ENCODE measurements around the gene LRRC10B.

Gene LRRC10B

DNA sequence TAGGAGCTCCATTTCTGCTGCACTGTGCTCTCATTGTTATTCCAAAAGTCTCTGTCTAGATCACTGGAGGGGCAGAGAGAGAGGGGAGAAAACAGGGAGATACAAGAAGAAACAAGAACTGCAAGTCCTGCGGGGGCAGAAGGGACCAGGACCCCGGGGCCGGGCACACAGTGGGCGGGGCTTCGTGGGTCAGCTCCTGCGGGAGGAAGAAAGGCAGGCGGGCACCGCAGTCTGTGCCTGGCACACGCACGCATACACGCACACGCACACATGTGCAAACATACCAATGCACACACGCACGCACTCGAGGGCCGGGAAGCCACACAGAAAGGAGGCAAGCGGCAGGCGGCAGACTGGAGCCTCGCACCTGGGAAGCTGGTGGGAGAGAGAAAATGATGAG lies 38.7 kb downstream of the LRRC10B start:
- Histone ChIP-seq H3K27me3 (ENCODE audit: control insufficient read depth in 1 of 2, insufficient read depth in 2 of 2, low read length in 2 of 2) (peaks cover 16 to 36% of the 10 kb centered on the region in 2 donors), H3K36me3 (ENCODE audit: control insufficient read depth in 2 of 2, insufficient read depth in 2 of 2, low read length in 2 of 2) (no peaks in the 10 kb centered on the region)

DNA sequence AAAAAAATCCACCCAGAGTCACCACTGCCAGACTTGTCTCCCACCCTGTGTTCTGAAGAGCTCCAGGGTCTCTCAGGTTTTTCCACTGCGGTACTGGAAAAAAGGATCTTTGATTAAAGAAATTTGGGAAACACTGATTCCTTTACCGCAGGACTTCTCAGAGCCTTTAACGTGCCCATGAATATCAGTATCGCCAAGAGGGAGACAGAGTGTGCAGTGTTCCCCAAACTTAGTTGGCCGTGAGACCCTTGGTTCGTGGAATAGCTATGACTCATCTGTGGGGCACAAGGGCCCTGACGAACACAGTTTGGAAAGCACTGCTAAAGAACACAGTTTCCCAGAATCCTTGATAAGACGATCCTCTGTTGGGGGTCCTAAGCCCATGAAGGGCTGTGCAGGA lies 40.6 kb downstream of the LRRC10B start:
- Histone ChIP-seq H3K27me3 (ENCODE audit: control insufficient read depth in 1 of 2, insufficient read depth in 2 of 2, low read length in 2 of 2) (peaks cover 30 to 48% of the 10 kb centered on the region in 2 donors), H3K9ac (ENCODE audit: low read length in 2 of 2) (no peak overlapping the region), H3K27ac (ENCODE audit: low read length) (no peak overlapping the region), H3K4me1 (ENCODE audit: control insufficient read depth, insufficient read depth, low read length) (peaks cover 3% of the 10 kb centered on the region), H3K4me3 (ENCODE audit: low read length in 2 of 2) (no peak overlapping the region), H3K9me3 (ENCODE audit: control insufficient read depth in 2 of 2, low read length in 2 of 2) (no peaks in the 10 kb centered on the region), H3K36me3 (ENCODE audit: control insufficient read depth in 2 of 2, insufficient read depth in 2 of 2, low read length in 2 of 2) (no peaks in the 10 kb centered on the region)

More for the DNA sequence above, 38.7 kb downstream of the LRRC10B start:
- no peak overlapping the region for H3K27ac ChIP-seq (ENCODE audit: low read length)
- H3K4me3 ChIP-seq (ENCODE audit: low read length in 2 of 2) = no peak overlapping the region
- no peaks in the 10 kb centered on the region for H3K9me3 ChIP-seq (ENCODE audit: control insufficient read depth in 2 of 2, low read length in 2 of 2)
- peaks cover 3% of the 10 kb centered on the region for H3K4me1 ChIP-seq (ENCODE audit: control insufficient read depth, insufficient read depth, low read length)
- no peak overlapping the region for H3K9ac ChIP-seq (ENCODE audit: low read length in 2 of 2)

DNA sequence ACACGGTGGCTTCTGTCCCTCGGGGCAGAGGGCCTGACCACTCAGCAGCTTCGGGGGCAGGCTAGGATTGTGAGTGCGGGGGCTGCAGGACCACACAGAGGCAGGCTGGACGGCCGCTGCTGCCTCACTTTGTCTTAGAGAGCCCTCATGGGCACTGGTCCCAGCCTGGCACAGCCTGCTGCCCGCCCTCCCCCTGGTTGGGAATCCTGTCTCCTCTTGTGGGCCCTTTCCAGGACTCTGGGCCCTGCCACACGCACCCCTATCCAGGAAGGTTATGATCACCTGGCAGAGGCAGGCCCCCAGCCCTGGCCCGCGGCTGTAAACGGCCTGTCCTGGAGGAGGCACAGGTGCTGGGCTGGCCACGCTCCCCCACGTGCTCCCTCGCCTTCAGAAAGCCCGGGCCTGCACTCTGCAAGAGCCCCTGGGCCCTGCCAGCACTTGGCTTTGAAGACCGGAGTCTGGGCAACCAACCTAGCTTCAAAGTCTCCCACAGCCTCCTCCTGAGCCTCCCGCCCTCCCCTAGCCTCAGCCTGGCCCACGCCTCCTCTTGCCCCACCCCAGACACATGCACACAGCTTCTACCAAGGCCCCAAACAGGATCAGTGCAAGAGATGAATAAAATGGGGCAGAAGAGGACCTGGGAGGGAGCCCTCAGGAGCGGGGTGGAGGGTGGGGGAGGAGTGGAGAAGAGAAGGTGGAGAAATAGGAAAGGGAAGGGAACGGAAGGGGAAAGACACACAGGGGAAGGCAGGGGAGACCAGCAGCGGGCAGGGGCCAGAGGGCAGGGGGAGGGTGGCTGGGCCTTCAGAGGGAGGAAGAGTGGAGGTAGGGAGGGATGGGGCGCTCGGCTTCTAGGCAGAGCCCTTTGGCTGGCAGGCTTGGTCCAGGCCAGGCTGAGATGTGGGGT lies 41.4 kb downstream of the LRRC10B start:
- H3K9ac ChIP-seq (ENCODE audit: low read length in 2 of 2) = no peak overlapping the region
- peaks cover 36 to 52% of the 10 kb centered on the region in 2 donors for H3K27me3 ChIP-seq (ENCODE audit: control insufficient read depth in 1 of 2, insufficient read depth in 2 of 2, low read length in 2 of 2)
- H3K4me1 ChIP-seq (ENCODE audit: control insufficient read depth, insufficient read depth, low read length) = peaks cover 3% of the 10 kb centered on the region
- H3K27ac ChIP-seq (ENCODE audit: low read length) = no peak overlapping the region
- no peak overlapping the region for H3K4me3 ChIP-seq (ENCODE audit: low read length in 2 of 2)
- no peaks in the 10 kb centered on the region for H3K36me3 ChIP-seq (ENCODE audit: control insufficient read depth in 2 of 2, insufficient read depth in 2 of 2, low read length in 2 of 2)
- no peaks in the 10 kb centered on the region for H3K9me3 ChIP-seq (ENCODE audit: control insufficient read depth in 2 of 2, low read length in 2 of 2)

DNA sequence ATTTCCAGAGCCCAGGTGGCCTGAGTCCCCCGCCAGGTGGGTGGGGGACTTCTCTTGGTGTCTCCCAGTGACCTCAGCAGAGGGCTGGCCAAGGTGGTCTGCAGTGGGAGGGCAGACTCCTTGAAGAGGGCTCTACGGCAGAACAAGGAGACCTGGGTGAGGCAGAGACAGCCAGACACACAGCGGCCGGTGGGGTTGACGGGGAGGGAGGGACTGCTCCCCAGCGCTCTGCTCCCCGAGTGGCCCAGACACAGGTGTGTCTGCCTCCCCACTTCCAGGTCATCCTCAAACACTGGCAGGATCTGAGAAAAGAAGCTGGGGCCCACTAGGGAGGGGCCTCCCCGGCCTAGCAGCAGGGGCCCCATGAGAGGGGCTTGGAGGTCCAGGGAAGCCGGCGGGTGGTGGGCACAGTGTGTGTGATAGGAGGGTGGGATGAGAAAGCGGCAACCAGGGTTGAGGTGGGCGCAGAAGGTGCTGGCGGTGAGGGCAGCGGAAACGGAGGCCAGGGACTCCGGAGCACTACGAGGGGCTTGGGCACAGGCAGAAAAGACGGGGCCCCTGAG lies 42.2 kb downstream of the LRRC10B start:
- no peaks in the 10 kb centered on the region for H3K36me3 ChIP-seq (ENCODE audit: control insufficient read depth in 2 of 2, insufficient read depth in 2 of 2, low read length in 2 of 2)
- peaks cover 35 to 52% of the 10 kb centered on the region in 2 donors for H3K27me3 ChIP-seq (ENCODE audit: control insufficient read depth in 1 of 2, insufficient read depth in 2 of 2, low read length in 2 of 2)
- H3K4me3 ChIP-seq (ENCODE audit: low read length in 2 of 2) = no peak overlapping the region
- H3K9ac ChIP-seq (ENCODE audit: low read length in 2 of 2) = no peak overlapping the region
- no peak overlapping the region for H3K27ac ChIP-seq (ENCODE audit: low read length)
- H3K9me3 ChIP-seq (ENCODE audit: control insufficient read depth in 2 of 2, low read length in 2 of 2) = no peaks in the 10 kb centered on the region
- peaks cover 7% of the 10 kb centered on the region for H3K4me1 ChIP-seq (ENCODE audit: control insufficient read depth, insufficient read depth, low read length)

DNA sequence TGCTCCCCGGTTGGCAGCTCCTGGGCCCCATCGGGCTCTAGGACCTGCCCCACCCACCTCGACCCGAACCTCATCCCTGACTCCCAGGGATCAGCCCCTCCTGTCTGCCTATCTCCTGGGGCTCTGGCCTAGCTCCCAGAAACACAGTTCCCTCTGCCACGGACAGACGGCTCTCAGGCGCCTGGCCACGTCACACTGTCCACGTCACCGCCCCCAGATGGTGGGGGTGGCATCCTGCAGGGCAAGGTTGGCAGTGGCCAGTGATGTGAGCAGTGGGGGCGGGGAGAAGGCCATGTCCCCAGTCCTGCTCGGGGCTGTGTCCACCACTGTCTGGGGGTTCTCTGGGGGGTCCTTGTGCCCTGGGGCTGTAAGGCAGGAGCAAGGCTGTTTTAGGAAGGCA lies 43.1 kb downstream of the LRRC10B start:
- H3K27ac ChIP-seq (ENCODE audit: low read length) = no peak overlapping the region
- no peak overlapping the region for H3K4me3 ChIP-seq (ENCODE audit: low read length in 2 of 2)

DNA sequence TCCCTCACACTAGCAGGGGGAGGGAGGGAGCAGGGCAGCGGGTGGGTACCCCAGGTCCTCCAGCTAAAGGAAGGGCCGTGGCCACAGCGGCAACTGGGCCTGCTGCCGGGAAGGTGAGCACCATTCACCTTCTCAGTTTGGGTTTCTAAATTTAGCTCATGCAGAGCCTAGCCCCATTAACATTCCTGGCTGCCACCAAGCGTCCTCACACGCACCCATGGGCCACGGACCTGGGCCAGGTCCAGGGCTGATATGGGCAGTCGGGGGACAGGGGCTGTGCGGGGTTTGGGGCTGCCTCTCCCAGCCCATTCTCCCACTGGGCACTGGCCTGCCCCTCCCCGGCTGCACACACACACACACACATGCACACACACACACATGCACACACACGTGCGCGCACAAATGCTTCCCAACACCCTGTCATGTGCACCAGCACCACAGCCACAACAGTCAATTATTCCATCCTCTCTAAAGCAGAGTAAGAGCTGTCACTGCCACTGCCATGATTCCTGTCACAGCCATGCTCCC lies 43.6 kb downstream of the LRRC10B start:
- H3K27me3 ChIP-seq (ENCODE audit: control insufficient read depth in 1 of 2, insufficient read depth in 2 of 2, low read length in 2 of 2) = peaks cover 44 to 56% of the 10 kb centered on the region in 2 donors
- no peak overlapping the region for H3K27ac ChIP-seq (ENCODE audit: low read length)
- H3K4me1 ChIP-seq (ENCODE audit: control insufficient read depth, insufficient read depth, low read length) = peaks cover 8% of the 10 kb centered on the region
- no peak overlapping the region for H3K9ac ChIP-seq (ENCODE audit: low read length in 2 of 2)
- H3K9me3 ChIP-seq (ENCODE audit: control insufficient read depth in 2 of 2, low read length in 2 of 2) = no peaks in the 10 kb centered on the region
- no peaks in the 10 kb centered on the region for H3K36me3 ChIP-seq (ENCODE audit: control insufficient read depth in 2 of 2, insufficient read depth in 2 of 2, low read length in 2 of 2)
- H3K4me3 ChIP-seq (ENCODE audit: low read length in 2 of 2) = no peak overlapping the region

More for the DNA sequence above, 43.1 kb downstream of the LRRC10B start:
- peaks cover 43 to 57% of the 10 kb centered on the region in 2 donors for H3K27me3 ChIP-seq (ENCODE audit: control insufficient read depth in 1 of 2, insufficient read depth in 2 of 2, low read length in 2 of 2)
- H3K4me1 ChIP-seq (ENCODE audit: control insufficient read depth, insufficient read depth, low read length) = peaks cover 8% of the 10 kb centered on the region
- no peak overlapping the region for H3K9ac ChIP-seq (ENCODE audit: low read length in 2 of 2)
- H3K9me3 ChIP-seq (ENCODE audit: control insufficient read depth in 2 of 2, low read length in 2 of 2) = no peaks in the 10 kb centered on the region
- no peaks in the 10 kb centered on the region for H3K36me3 ChIP-seq (ENCODE audit: control insufficient read depth in 2 of 2, insufficient read depth in 2 of 2, low read length in 2 of 2)

DNA sequence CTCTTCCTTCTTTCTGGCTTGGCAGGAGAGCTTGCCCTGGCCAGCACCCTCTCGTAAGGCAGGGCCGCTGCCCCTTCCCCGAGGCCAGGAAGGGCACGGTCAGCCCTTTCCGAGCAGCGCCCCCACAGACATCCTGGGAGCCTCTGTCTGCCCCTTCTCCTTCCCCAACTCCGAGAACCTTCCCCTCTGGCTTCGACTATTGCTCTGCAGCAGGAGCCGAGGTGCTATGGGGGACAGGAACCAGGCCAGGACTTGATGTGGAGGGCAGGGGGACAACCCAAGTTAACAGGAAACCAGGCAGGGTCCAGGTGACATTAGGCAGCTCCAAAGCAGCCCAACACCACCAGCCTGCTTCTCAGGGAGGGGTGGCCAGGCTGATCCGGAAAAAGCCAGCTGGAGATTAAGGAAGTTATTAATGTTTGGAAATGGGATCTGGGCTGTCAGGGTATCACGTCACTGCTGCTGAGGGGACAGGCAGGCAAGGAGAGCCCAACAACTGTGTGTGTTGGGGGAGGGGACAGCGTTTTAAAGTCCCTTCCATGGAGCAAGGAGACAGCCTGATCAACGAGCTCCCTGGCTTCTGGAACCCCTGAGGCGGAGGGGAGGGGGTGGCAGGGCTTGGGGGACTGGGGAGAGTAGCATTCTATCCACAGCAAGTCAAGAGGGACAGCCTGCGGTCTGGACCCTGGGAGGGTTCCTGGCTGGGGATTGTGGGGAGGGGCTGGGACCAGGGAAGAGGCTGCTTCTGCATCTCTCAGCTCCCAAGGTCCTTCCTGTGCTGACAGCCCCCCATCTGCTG lies 45.0 kb downstream of the LRRC10B start:
- no peak overlapping the region for H3K4me3 ChIP-seq (ENCODE audit: low read length in 2 of 2)
- H3K36me3 ChIP-seq (ENCODE audit: control insufficient read depth in 2 of 2, insufficient read depth in 2 of 2, low read length in 2 of 2) = no peaks in the 10 kb centered on the region
- no peaks in the 10 kb centered on the region for H3K9me3 ChIP-seq (ENCODE audit: control insufficient read depth in 2 of 2, low read length in 2 of 2)
- H3K4me1 ChIP-seq (ENCODE audit: control insufficient read depth, insufficient read depth, low read length) = peaks cover 8% of the 10 kb centered on the region
- no peak overlapping the region for H3K9ac ChIP-seq (ENCODE audit: low read length in 2 of 2)
- no peak overlapping the region for H3K27ac ChIP-seq (ENCODE audit: low read length)
- peaks cover 46 to 51% of the 10 kb centered on the region in 2 donors for H3K27me3 ChIP-seq (ENCODE audit: control insufficient read depth in 1 of 2, insufficient read depth in 2 of 2, low read length in 2 of 2)

DNA sequence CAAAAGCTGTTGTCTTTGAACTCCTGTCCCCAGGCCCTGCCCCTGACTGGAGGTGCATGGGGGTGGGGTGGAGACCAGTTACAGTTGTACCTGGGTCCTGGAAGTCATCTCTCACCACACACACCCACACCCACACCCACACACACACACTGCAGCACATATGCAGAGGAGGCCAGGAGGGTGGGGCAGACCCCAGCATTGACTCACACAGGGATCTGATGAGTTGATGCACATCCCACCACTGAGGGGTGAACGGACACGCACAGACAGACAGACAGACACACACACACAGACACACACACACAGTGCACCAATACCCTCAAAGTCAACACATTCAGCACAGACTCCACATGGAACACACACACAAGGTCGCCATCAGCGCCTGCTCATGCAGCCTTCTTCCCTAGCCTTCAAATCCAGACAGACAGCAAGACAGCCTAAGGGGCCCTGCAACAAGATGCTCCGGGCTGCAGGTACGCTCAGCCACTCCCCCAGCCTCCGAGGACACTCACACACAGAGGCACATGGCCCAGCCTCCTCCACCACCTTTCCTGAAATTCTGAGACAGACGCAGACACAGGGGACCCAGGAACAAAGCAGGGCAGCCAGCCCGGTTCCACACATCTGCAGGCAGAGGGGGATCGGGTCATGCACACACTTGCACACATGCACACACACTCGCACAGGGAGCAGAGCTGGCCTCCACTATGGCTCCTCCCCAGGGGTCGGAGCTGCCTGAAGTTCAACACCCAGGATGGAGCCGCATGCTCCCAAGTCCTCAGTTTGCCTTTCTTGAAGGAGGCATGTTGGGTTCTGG lies 45.8 kb downstream of the LRRC10B start:
- H3K36me3 ChIP-seq (ENCODE audit: control insufficient read depth in 2 of 2, insufficient read depth in 2 of 2, low read length in 2 of 2) = no peaks in the 10 kb centered on the region
- no peaks in the 10 kb centered on the region for H3K9me3 ChIP-seq (ENCODE audit: control insufficient read depth in 2 of 2, low read length in 2 of 2)
- H3K27me3 ChIP-seq (ENCODE audit: control insufficient read depth in 1 of 2, insufficient read depth in 2 of 2, low read length in 2 of 2) = peaks cover 45 to 51% of the 10 kb centered on the region in 2 donors
- H3K4me1 ChIP-seq (ENCODE audit: control insufficient read depth, insufficient read depth, low read length) = peaks cover 8% of the 10 kb centered on the region
- H3K27ac ChIP-seq (ENCODE audit: low read length) = no peak overlapping the region
- H3K4me3 ChIP-seq (ENCODE audit: low read length in 2 of 2) = no peak overlapping the region
- H3K9ac ChIP-seq (ENCODE audit: low read length in 2 of 2) = no peak overlapping the region

DNA sequence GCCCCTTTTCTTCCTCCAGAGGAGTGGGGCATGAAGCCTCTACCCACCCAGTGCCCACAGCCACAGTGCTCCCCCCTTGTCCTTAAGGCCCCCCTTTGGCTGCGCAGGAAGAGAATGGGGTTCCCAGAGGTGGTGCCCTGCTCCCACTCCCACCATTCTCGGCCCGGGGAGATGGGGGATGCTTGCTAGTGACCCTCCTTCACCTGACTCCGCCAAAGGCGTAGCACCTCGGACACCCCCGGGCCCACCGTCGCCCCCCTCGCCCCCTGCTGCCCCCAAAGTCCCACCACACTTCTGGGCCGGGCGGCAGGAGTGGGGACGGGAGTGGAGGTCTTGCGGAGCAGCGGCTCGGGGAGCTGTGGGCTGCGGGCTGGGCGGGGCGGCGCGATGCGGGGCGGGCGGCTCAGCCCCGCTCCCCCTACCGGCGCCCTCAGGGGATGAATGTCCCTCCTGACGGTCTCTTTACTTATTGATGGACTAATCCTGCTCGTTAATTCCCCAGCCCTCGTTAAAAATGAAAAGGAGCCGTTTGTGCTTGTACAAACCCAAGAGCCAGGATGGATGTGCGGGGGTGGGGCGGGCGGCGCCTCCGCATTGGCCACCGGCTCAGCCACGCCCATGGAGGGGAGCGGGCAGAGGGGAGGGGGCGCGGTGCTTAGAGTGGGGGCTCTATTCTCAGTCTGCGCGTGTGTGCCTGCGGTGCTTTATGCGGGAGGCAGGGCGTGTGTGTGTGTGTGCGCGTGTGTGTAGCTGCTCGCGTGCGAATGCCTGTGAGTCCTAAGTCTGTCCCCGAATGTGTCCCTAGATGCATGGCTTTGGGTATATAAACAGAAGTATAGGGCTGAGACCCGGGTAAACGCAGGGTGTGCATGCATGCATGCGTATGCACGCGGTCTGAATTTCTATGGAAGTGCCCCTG lies 46.8 kb downstream of the LRRC10B start:
- Histone ChIP-seq H3K27me3 (ENCODE audit: control insufficient read depth in 1 of 2, insufficient read depth in 2 of 2, low read length in 2 of 2) (peaks cover 45 to 48% of the 10 kb centered on the region in 2 donors), H3K4me3 (ENCODE audit: low read length in 2 of 2) (no peak overlapping the region), H3K9me3 (ENCODE audit: control insufficient read depth in 2 of 2, low read length in 2 of 2) (no peaks in the 10 kb centered on the region)

More for the DNA sequence above, 46.8 kb downstream of the LRRC10B start:
- Histone ChIP-seq H3K9ac (ENCODE audit: low read length in 2 of 2) (no peak overlapping the region), H3K4me1 (ENCODE audit: control insufficient read depth, insufficient read depth, low read length) (peaks cover 8% of the 10 kb centered on the region), H3K27ac (ENCODE audit: low read length) (no peak overlapping the region), H3K36me3 (ENCODE audit: control insufficient read depth in 2 of 2, insufficient read depth in 2 of 2, low read length in 2 of 2) (no peaks in the 10 kb centered on the region)

All from stomach smooth muscle (tissue), 2 donors.